Calu3 (cell line): ENCODE results near the gene LRRC51. TPM values are rescaled to one million over a fixed set of nuclear protein-coding genes. Genes with fewer than 3 reads are reported as not detected.

Experiments used
- BruUV-seq: library from RNA; stranded (reverse); fragments of 400-500 nt; replicated peaks from 2 replicates; lab custom pipeline; 2021; lab: Mats Ljungman, UMichigan
- CTCF ChIA-PET: fragments of 300-600 bp; sonication (Branson Sonifier 250); formaldehyde crosslinking; loops from one replicate; lab custom pipeline; 2022; ENCODE audit warnings: antibody characterized with exemption; lab: Charles Lee
- DNase-seq: peaks from one replicate; pipeline ENCODE4 v3.0.0; 2022
- H3K27ac Mint-ChIP-seq: one replicate; pipeline ENCODE4 v1.8.0; 2022; ENCODE audit warnings: mixed read lengths; ENCODE audit not compliant: unreplicated experiment
- H3K27me3 Mint-ChIP-seq: one replicate; pipeline ENCODE4 v1.8.0; 2022; ENCODE audit warnings: mixed read lengths; ENCODE audit not compliant: unreplicated experiment
- H3K36me3 Mint-ChIP-seq: one replicate; pipeline ENCODE4 v1.8.0; 2022; ENCODE audit warnings: mild to moderate bottlenecking, moderate library complexity, mixed read lengths; ENCODE audit not compliant: insufficient read depth, unreplicated experiment
- H3K4me1 Mint-ChIP-seq: one replicate; pipeline ENCODE4 v1.8.0; 2022; ENCODE audit warnings: mild to moderate bottlenecking, low read depth, mixed read lengths; ENCODE audit not compliant: unreplicated experiment
- H3K4me3 Mint-ChIP-seq: one replicate; pipeline ENCODE4 v1.8.0; 2022; ENCODE audit warnings: mild to moderate bottlenecking, low read depth, moderate library complexity, mixed read lengths; ENCODE audit not compliant: unreplicated experiment
- H3K9me3 Mint-ChIP-seq: one replicate; pipeline ENCODE4 v1.8.0; 2022; ENCODE audit warnings: low read depth, mixed read lengths; ENCODE audit not compliant: unreplicated experiment
- intact Hi-C: fragments of 100-400 bp; cut with micrococcal nuclease; formaldehyde crosslinking; loops from one replicate; pipeline ENCODE4 v1.10.0; 2022; ENCODE audit not compliant: unreplicated experiment
- total RNA-seq: library from RNA; stranded (reverse); gene quantifications from 2 replicates; pipeline ENCODE4 v1.2.3, GENCODE V29; 2022
- TF ChIP-seq, protein P1 (sequence below): fragments of 200-600 bp; IDR thresholded peaks from one replicate; pipeline ENCODE4 v1.8.0; 2022; ENCODE audit warnings: antibody characterized with exemption; ENCODE audit not compliant: unreplicated experiment

The LRRC51 gene
- total RNA-seq, 1 experiment from 2014 or later = 8.5 TPM

- CTCF ChIA-PET = no interaction called here
- intact Hi-C loops = no loop called here
- no peaks in the 10 kb centered on the region for H3K4me1 Mint-ChIP-seq
- peaks cover 12% of the 10 kb centered on the region for H3K27me3 Mint-ChIP-seq
- no peaks in the 10 kb centered on the region for H3K36me3 Mint-ChIP-seq
- no peak overlapping the region for H3K4me3 Mint-ChIP-seq
- H3K27ac Mint-ChIP-seq = no peak overlapping the region
- no peaks in the 10 kb centered on the region for H3K9me3 Mint-ChIP-seq
- no peak for DNase-seq
- no TSS peak for BruUV-seq
- TF ChIP-seq, protein P1, sequence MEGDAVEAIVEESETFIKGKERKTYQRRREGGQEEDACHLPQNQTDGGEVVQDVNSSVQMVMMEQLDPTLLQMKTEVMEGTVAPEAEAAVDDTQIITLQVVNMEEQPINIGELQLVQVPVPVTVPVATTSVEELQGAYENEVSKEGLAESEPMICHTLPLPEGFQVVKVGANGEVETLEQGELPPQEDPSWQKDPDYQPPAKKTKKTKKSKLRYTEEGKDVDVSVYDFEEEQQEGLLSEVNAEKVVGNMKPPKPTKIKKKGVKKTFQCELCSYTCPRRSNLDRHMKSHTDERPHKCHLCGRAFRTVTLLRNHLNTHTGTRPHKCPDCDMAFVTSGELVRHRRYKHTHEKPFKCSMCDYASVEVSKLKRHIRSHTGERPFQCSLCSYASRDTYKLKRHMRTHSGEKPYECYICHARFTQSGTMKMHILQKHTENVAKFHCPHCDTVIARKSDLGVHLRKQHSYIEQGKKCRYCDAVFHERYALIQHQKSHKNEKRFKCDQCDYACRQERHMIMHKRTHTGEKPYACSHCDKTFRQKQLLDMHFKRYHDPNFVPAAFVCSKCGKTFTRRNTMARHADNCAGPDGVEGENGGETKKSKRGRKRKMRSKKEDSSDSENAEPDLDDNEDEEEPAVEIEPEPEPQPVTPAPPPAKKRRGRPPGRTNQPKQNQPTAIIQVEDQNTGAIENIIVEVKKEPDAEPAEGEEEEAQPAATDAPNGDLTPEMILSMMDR = no peak
Observed at GRCh38 chr11:72120930-72121329, 40.3 kb downstream of the LRRC51 start.

- H3K4me3 Mint-ChIP-seq = no peak overlapping the region
- no peaks in the 10 kb centered on the region for H3K36me3 Mint-ChIP-seq
- no peak for DNase-seq
- no peaks in the 10 kb centered on the region for H3K27me3 Mint-ChIP-seq
- BruUV-seq = no TSS peak
- intact Hi-C loops = no loop called here
- TF ChIP-seq, protein P1 = no peak
- H3K4me1 Mint-ChIP-seq = no peaks in the 10 kb centered on the region
- CTCF ChIA-PET = no interaction called here
- H3K27ac Mint-ChIP-seq = no peak overlapping the region
- no peaks in the 10 kb centered on the region for H3K9me3 Mint-ChIP-seq
Observed at GRCh38 chr11:72122607-72123006, 42.0 kb downstream of the LRRC51 start.

GRCh38 chr11:72123117-72123653 is 42.5 kb downstream of the LRRC51 start:
- TF ChIP-seq, protein P1 = no peak
- no TSS peak for BruUV-seq
- no peaks in the 10 kb centered on the region for H3K36me3 Mint-ChIP-seq
- no peaks in the 10 kb centered on the region for H3K4me1 Mint-ChIP-seq
- DNase-seq = no peak
- H3K9me3 Mint-ChIP-seq = no peaks in the 10 kb centered on the region
- no peak overlapping the region for H3K27ac Mint-ChIP-seq
- CTCF ChIA-PET = no interaction called here
- H3K4me3 Mint-ChIP-seq = no peak overlapping the region
- H3K27me3 Mint-ChIP-seq = peaks cover 3% of the 10 kb centered on the region
- intact Hi-C loops = no loop called here

DNA sequence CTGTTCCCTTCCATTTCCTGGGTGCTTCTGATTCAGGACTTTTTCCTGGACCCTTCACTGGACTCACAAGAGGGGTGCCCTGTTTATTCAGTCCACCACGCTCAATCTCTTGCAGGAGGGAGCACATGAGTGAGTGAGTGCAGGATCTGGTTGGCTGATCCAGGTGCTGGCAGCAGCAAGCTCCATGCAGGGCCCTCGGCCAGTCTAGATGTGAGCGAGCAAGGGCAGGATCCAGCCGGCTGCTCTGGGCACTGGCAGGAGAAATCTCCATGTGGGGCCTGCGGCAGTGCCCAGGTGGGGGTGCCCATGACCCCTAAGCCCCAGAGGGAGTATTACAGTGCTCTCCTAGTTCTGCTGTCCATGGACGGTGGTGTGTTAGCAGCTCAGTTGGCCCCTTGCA is 43.4 kb downstream of the LRRC51 start:
- TF ChIP-seq, protein P1 = no peak
- no peaks in the 10 kb centered on the region for H3K36me3 Mint-ChIP-seq
- CTCF ChIA-PET = no interaction called here
- intact Hi-C loops = no loop called here
- no peak overlapping the region for H3K27ac Mint-ChIP-seq
- no peak for DNase-seq
- peaks cover 5% of the 10 kb centered on the region for H3K9me3 Mint-ChIP-seq
- BruUV-seq = no TSS peak
- no peak overlapping the region for H3K4me3 Mint-ChIP-seq
- peaks cover 12% of the 10 kb centered on the region for H3K27me3 Mint-ChIP-seq
- H3K4me1 Mint-ChIP-seq = no peaks in the 10 kb centered on the region
